Natural killer cell (primary cell): Measurements from ENCODE around the gene DMRT1. TPM values are rescaled to one million over a fixed set of nuclear protein-coding genes. Genes with fewer than 3 reads are reported as not detected.
A peak's percentile ranks its signal among the peaks of the same experiment; 100 is the strongest.

Source experiments
- ATAC-seq, 3 donors: fragments of 150-1000 bp in 2 of 3; fragments of 200-7000 bp in 1 of 3; cut with Tn5 transposase; 1 replicate in 1 of 3; 2 replicates in 2 of 3; pipeline ENCODE4 v1.10.0; 2021; ENCODE audit warnings: mild to moderate bottlenecking in 2 of 3, moderate library complexity in 2 of 3
- DNase-seq, 2 donors: peaks; one replicate each; pipeline versions ENCODE4 v3.0.0 to v3.0.0-alpha.2; 2013 to 2021; ENCODE audit warnings: mixed read lengths in 1 of 2
- H3K27ac ChIP-seq: one replicate; pipeline ENCODE4 v1.5.1; 2013; ENCODE audit warnings: mild to moderate bottlenecking, low read length
- H3K27me3 ChIP-seq: one replicate; pipeline ENCODE4 v1.6.1; 2013; ENCODE audit warnings: low read length; ENCODE audit not compliant: control insufficient read depth, insufficient read depth
- H3K36me3 ChIP-seq: one replicate; pipeline ENCODE4 v1.6.1; 2013; ENCODE audit warnings: low read length; ENCODE audit not compliant: control insufficient read depth, insufficient read depth
- H3K4me1 ChIP-seq: one replicate; pipeline ENCODE4 v1.6.1; 2013; ENCODE audit warnings: low read length; ENCODE audit not compliant: control insufficient read depth, insufficient read depth
- H3K4me3 ChIP-seq: one replicate; pipeline ENCODE4 v1.5.1; 2013; ENCODE audit warnings: low read length
- H3K9me3 ChIP-seq: one replicate; pipeline ENCODE4 v1.6.1; 2013; ENCODE audit warnings: low read length; ENCODE audit not compliant: control insufficient read depth, insufficient read depth
- H3K27ac Mint-ChIP-seq, 2 donors: one replicate each; pipeline ENCODE4 v1.8.0; 2022; ENCODE audit warnings: mild to moderate bottlenecking in 2 of 2, mixed read lengths in 2 of 2, moderate library complexity in 1 of 2
- H3K27me3 Mint-ChIP-seq, 2 donors: one replicate each; pipeline ENCODE4 v1.8.0; 2022; ENCODE audit warnings: low read depth in 2 of 2, mixed read lengths in 2 of 2
- H3K36me3 Mint-ChIP-seq: one replicate; pipeline ENCODE4 v1.8.0; 2022; ENCODE audit warnings: mixed read lengths
- H3K4me1 Mint-ChIP-seq, 2 donors: one replicate each; pipeline ENCODE4 v1.8.0; 2022; ENCODE audit warnings: mixed read lengths in 2 of 2
- H3K4me3 Mint-ChIP-seq: one replicate; pipeline ENCODE4 v1.8.0; 2022; ENCODE audit warnings: mild to moderate bottlenecking, moderate library complexity, mixed read lengths
- H3K9me3 Mint-ChIP-seq, 2 donors: one replicate each; pipeline ENCODE4 v1.8.0; 2022; ENCODE audit warnings: mixed read lengths in 2 of 2
- CTCF ChIP-seq: fragments of 200-600 bp; IDR thresholded peaks from one replicate; pipeline ENCODE4 v1.8.0; 2022; ENCODE audit warnings: antibody characterized with exemption
- WGBS: methylation state at CpG from one replicate; pipeline ENCODE4 v1.1.7; 2013; ENCODE audit warnings: missing lambda C conversion rate; ENCODE audit not compliant: insufficient coverage; 5-methylcytosine and 5-hydroxymethylcytosine counted together
- intact Hi-C: fragments of 100-400 bp; cut with micrococcal nuclease; formaldehyde crosslinking; loops from one replicate; pipeline ENCODE4 v1.14.2; 2022
- total RNA-seq, 4 donors: library from RNA; stranded (reverse); fragments of 120-200 nt in 1 of 4; gene quantifications; one replicate each; pipeline versions ENCODE4 v1.2.3 to v1.2.4, GENCODE V29; 2013 to 2022

DMRT1 gene
- total RNA-seq, 3 donors from 2014 or later (not counting 1 experiment from before 2014, with no cell fraction given) = not detected

GRCh38 chr9:805151-805550 lies 36.3 kb upstream of the DMRT1 start:
- Mint-ChIP-seq H3K4me1 (peaks cover 0 to 7% of the 10 kb centered on the region in 2 donors), H3K4me3 (no peak overlapping the region), H3K36me3 (no peaks in the 10 kb centered on the region), H3K27ac (no peak overlapping the region), H3K27me3 (peaks cover 8 to 20% of the 10 kb centered on the region in 2 donors), H3K9me3 (peaks cover 0 to 2% of the 10 kb centered on the region in 2 donors)
- intact Hi-C loops = no loop called here
- WGBS = 97% methylated on average over 3 of the region's 3 CpGs
- Histone ChIP-seq H3K9me3 (no peaks in the 10 kb centered on the region), H3K4me3 (no peak overlapping the region), H3K36me3 (no peaks in the 10 kb centered on the region), H3K27ac (no peak overlapping the region), H3K27me3 (no peaks in the 10 kb centered on the region), H3K4me1 (no peaks in the 10 kb centered on the region)
- no peak for TF ChIP-seq CTCF
- ATAC-seq (no peak), DNase-seq (no peak)

GRCh38 chr9:806285-807156 lies 35.0 kb upstream of the DMRT1 start:
- Mint-ChIP-seq H3K27me3 (peaks cover 8 to 20% of the 10 kb centered on the region in 2 donors), H3K9me3 (peaks cover 0 to 2% of the 10 kb centered on the region in 2 donors), H3K36me3 (no peaks in the 10 kb centered on the region), H3K27ac (no peak overlapping the region), H3K4me1 (peaks cover 0 to 7% of the 10 kb centered on the region in 2 donors), H3K4me3 (no peak overlapping the region)
- Histone ChIP-seq H3K36me3 (no peaks in the 10 kb centered on the region), H3K4me1 (no peaks in the 10 kb centered on the region), H3K4me3 (no peak overlapping the region), H3K27ac (no peak overlapping the region), H3K27me3 (no peaks in the 10 kb centered on the region), H3K9me3 (no peaks in the 10 kb centered on the region)
- ATAC-seq = peak in 1 of 3 donors; percentile 57
- intact Hi-C loops = loop anchor here (1.0 kb wide), 1 partner anchor 193 kb away; no protein-coding TSS in a partner anchor
- 57% methylated on average over 8 of the region's 8 CpGs for WGBS
- TF ChIP-seq CTCF = peak; percentile 55
- peak in 1 of 2 donors; percentile 51 for DNase-seq

- Mint-ChIP-seq H3K9me3 (peaks cover 0 to 2% of the 10 kb centered on the region in 2 donors), H3K4me3 (no peak overlapping the region), H3K27ac (no peak overlapping the region), H3K4me1 (peaks cover 0 to 7% of the 10 kb centered on the region in 2 donors), H3K27me3 (peaks cover 4 to 9% of the 10 kb centered on the region in 2 donors), H3K36me3 (no peaks in the 10 kb centered on the region)
- intact Hi-C loops = no loop called here
- H3K27me3 ChIP-seq = no peaks in the 10 kb centered on the region
- H3K36me3 ChIP-seq = no peaks in the 10 kb centered on the region
- no peaks in the 10 kb centered on the region for H3K9me3 ChIP-seq
- H3K27ac ChIP-seq = no peak overlapping the region
- no peak for TF ChIP-seq CTCF
- 69% methylated on average over 6 of the region's 6 CpGs for WGBS
- DNase-seq (no peak), ATAC-seq (no peak)
- H3K4me1 ChIP-seq = no peaks in the 10 kb centered on the region
- no peak overlapping the region for H3K4me3 ChIP-seq
Observed at GRCh38 chr9:811106-811531, 30.4 kb upstream of the DMRT1 start.
